ENCODE measurements around the gene CRYGB.
"Not testable (repeated sequence)": the region's sequence is repeated elsewhere in the genome, so short reads cannot be mapped to it uniquely, and the experiment has no call there.

CRYGB gene

GRCh38 chr2:208112969-208113368 lies 33.0 kb downstream of the CRYGB start:
- no peak for DNase-seq (ENCODE audit: low read depth, low spot score)

GRCh38 chr2:208112273-208112745 lies 33.6 kb downstream of the CRYGB start:
- DNase-seq (ENCODE audit: low read depth, low spot score), result not testable (repeated sequence)

- DNase-seq (ENCODE audit: low read depth, low spot score), result no peak
Observed at GRCh38 chr2:208103616-208104015, 42.3 kb downstream of the CRYGB start.

GRCh38 chr2:208101716-208102631 lies 44.0 kb downstream of the CRYGB start:
- DNase-seq (ENCODE audit: low read depth, low spot score), result peak; percentile 63

GRCh38 chr2:208099682-208100470 lies 46.1 kb downstream of the CRYGB start:
- no peak for DNase-seq (ENCODE audit: low read depth, low spot score)

DNA sequence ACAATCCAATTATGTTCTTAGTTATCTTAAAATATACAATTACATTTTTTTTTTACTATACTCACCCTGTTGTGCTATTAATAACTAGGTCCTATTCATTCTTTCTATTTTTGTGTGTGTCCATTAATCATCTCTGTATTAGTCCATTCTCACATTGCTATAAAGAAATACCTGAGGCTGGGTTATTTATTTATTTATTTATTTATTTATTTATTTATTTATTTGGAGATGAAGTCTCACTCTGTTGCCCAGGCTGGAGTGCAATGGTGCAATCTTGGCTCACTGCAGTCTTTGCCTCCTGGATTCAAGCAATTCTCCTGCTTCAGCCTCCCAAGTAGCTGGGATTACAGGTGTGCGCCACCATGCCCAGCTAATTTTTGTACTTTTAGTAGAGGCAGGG lies 47.3 kb downstream of the CRYGB start:
- not testable (repeated sequence) for DNase-seq (ENCODE audit: low read depth, low spot score)

- no peak for DNase-seq (ENCODE audit: low read depth, low spot score)
Observed at GRCh38 chr2:208098267-208098666, 47.7 kb downstream of the CRYGB start.

GRCh38 chr2:208097801-208098200 lies 48.2 kb downstream of the CRYGB start:
- DNase-seq (ENCODE audit: low read depth, low spot score), result peak; percentile 89

- peak; percentile 84 for DNase-seq (ENCODE audit: low read depth, low spot score)
Observed at GRCh38 chr2:208097313-208097712, 48.6 kb downstream of the CRYGB start.

GRCh38 chr2:208096080-208096479 lies 49.9 kb downstream of the CRYGB start:
- no peak for DNase-seq (ENCODE audit: low read depth, low spot score)

DNA sequence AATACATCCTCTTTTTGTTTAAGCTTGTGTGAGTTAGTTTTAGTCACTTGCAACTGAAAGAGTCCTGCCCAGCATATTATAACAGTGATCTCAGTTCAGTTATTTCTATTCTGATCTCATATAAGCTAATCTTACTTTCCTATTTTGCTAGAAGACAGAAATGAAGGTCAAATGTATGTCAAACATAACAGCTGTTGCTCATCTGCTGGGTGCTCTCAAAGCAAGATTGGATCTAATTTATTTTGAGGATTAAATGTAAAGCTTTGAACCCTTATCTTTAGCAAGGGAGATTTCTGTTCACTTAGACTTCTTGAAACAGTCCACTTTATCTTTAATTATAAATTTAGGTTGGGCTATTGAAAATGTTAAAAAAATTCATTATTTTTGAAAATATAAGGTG lies 52.8 kb downstream of the CRYGB start:
- DNase-seq (ENCODE audit: low read depth, low spot score), result no peak
